HCT116 (cell line): Measurements from ENCODE around the gene FAM229B. TPM values are rescaled to one million over a fixed set of nuclear protein-coding genes. Genes with fewer than 3 reads are reported as not detected.

Source experiments
- ATAC-seq: fragments of 200-7000 bp; cut with Tn5 transposase; 2 replicates; pipeline ENCODE4 v1.9.1; 2020; ENCODE audit warnings: mild to moderate bottlenecking, moderate library complexity
- BruUV-seq: library from RNA; stranded (reverse); fragments of 400-500 nt; replicated peaks from 2 replicates; lab custom pipeline; 2021; lab: Mats Ljungman, UMichigan
- CTCF ChIA-PET: fragments of 300-600 bp; sonication (Branson Sonifier 250); formaldehyde crosslinking; loops from one replicate; lab custom pipeline; 2021; ENCODE audit warnings: antibody characterized with exemption; lab: Charles Lee
- POLR2A ChIA-PET: fragments of 300-600, 350-600 bp; sonication (Branson Sonifier 250); formaldehyde crosslinking; loops from one replicate; lab custom pipeline; 2021; ENCODE audit warnings: antibody characterized with exemption; lab: Charles Lee
- RAD21 ChIA-PET, 2 experiments: fragments of 300-600 bp; sonication (Branson Sonifier 250); formaldehyde crosslinking; loops; one replicate each; lab custom pipeline; 2023; ENCODE audit warnings: low total read pairs in 2 of 2; ENCODE audit not compliant: uncharacterized antibody in 2 of 2, unreplicated experiment in 2 of 2, low non-redundant PET in 1 of 2; lab: Charles Lee
- DNase-seq: peaks from one replicate; pipeline ENCODE4 v3.0.0-alpha.2; 2010; ENCODE audit warnings: low read depth, low spot score
- H2AFZ ChIP-seq: fragments of 200-600 bp; shearing (Covaris generic), sonication (generic); 2 replicates; pipeline ENCODE4 v1.6.1; 2017; ENCODE audit warnings: low read depth, mixed run types, mixed read lengths, antibody characterized with exemption, low read length; ENCODE audit not compliant: poor library complexity, severe bottlenecking
- H3K27ac ChIP-seq: 2 replicates; pipeline ENCODE4 v1.5.1; 2012; ENCODE audit warnings: low read depth, low read length
- H3K27me3 ChIP-seq: fragments of 200-600 bp; sonication (generic); 2 replicates; pipeline ENCODE4 v1.6.1; 2016; ENCODE audit warnings: mixed run types, low read length, mixed read lengths; ENCODE audit not compliant: insufficient read depth
- H3K36me3 ChIP-seq, 2 experiments: fragments of 200-500 bp in 1 of 2; fragments of 200-600 bp in 1 of 2; sonication (Bioruptor generic) in 1 of 2; sonication (generic) in 1 of 2; 2 replicates each; pipeline versions ENCODE4 v1.5.1 to v1.6.1; 2014 to 2016; ENCODE audit warnings: low read length in 2 of 2, inconsistent platforms in 1 of 2, mixed read lengths in 1 of 2, mixed run types in 1 of 2; ENCODE audit not compliant: insufficient read depth in 2 of 2, control insufficient read depth in 1 of 2
- H3K4me1 ChIP-seq, 2 experiments: fragments of 200-600 bp in 1 of 2; sonication (generic) in 1 of 2; 2 replicates each; pipeline versions ENCODE4 v1.5.1 to v1.6.1; 2012 to 2017; ENCODE audit warnings: low read length in 2 of 2, inconsistent platforms in 1 of 2, mild to moderate bottlenecking in 1 of 2, mixed read lengths in 1 of 2, mixed run types in 1 of 2, moderate library complexity in 1 of 2; ENCODE audit not compliant: insufficient read depth in 2 of 2, control insufficient read depth in 1 of 2
- H3K4me2 ChIP-seq: fragments of 200-600 bp; sonication (generic); 2 replicates; pipeline ENCODE4 v1.6.1; 2017; ENCODE audit warnings: mixed run types, low read length, mixed read lengths
- H3K4me3 ChIP-seq, 2 experiments: fragments of 200-600 bp in 1 of 2; sonication (generic) in 1 of 2; replicated peaks in 1 of 2; 2 replicates each; pipeline ENCODE4 v1.5.1; 2011 to 2016; ENCODE audit warnings: low read length in 2 of 2, control low read depth in 1 of 2, low read depth in 1 of 2, mild to moderate bottlenecking in 1 of 2, mixed read lengths in 1 of 2, mixed run types in 1 of 2
- H3K79me2 ChIP-seq: fragments of 200-600 bp; sonication (generic); 2 replicates; pipeline ENCODE4 v1.6.1; 2017; ENCODE audit warnings: mild to moderate bottlenecking, mixed run types, low read length, moderate library complexity, mixed read lengths; ENCODE audit not compliant: insufficient read depth
- H3K9ac ChIP-seq: fragments of 200-600 bp; sonication (generic); 2 replicates; pipeline ENCODE4 v1.6.1; 2016; ENCODE audit warnings: low read length, mixed read lengths
- H3K9me2 ChIP-seq: fragments of 200-600 bp; sonication (generic), shearing (Covaris generic); 2 replicates; pipeline ENCODE4 v1.6.1; 2017; ENCODE audit warnings: mixed run types, mild to moderate bottlenecking, moderate library complexity; ENCODE audit not compliant: insufficient read depth
- H3K9me3 ChIP-seq, 2 experiments: fragments of 200-500 bp in 1 of 2; fragments of 200-600 bp in 1 of 2; sonication (Bioruptor generic) in 1 of 2; sonication (generic) in 1 of 2; 2 replicates each; pipeline ENCODE4 v1.6.1; 2014 to 2017; ENCODE audit warnings: low read length in 2 of 2, mixed read lengths in 2 of 2, inconsistent platforms in 1 of 2, low read depth in 1 of 2, mild to moderate bottlenecking in 1 of 2, mixed run types in 1 of 2, moderate library complexity in 1 of 2; ENCODE audit not compliant: control insufficient read depth in 1 of 2, insufficient read depth in 1 of 2
- H4K20me1 ChIP-seq: fragments of 200-600 bp; sonication (generic), shearing (Covaris generic); 2 replicates; pipeline ENCODE4 v1.6.1; 2017; ENCODE audit warnings: mixed run types, mild to moderate bottlenecking, moderate library complexity; ENCODE audit not compliant: insufficient read depth
- ATF3 ChIP-seq: IDR thresholded peaks from 2 replicates; pipeline ENCODE4 v1.6.1; 2012
- EZH2phosphoT487 ChIP-seq: fragments of 200-600 bp; IDR thresholded peaks from 2 replicates; pipeline ENCODE4 v1.6.1; 2018; ENCODE audit warnings: antibody characterized with exemption, borderline replicate concordance
- MAX ChIP-seq: IDR thresholded peaks from 2 replicates; pipeline ENCODE4 v1.6.1; 2012
- POLR2AphosphoS5 ChIP-seq: IDR thresholded peaks from 2 replicates; pipeline ENCODE4 v1.6.1; 2011; ENCODE audit warnings: mild to moderate bottlenecking, low read depth, low read length, moderate library complexity
- REST ChIP-seq: IDR thresholded peaks from 2 replicates; pipeline ENCODE4 v1.6.1; 2012; ENCODE audit warnings: low read depth
- SIN3A ChIP-seq: IDR thresholded peaks from 2 replicates; pipeline ENCODE4 v1.6.1; 2012; ENCODE audit warnings: low read depth
- TCF7L2 ChIP-seq: IDR thresholded peaks from 2 replicates; pipeline ENCODE4 v1.7.0; 2011; ENCODE audit warnings: borderline replicate concordance, inconsistent platforms; ENCODE audit not compliant: insufficient read depth, insufficient read length; ENCODE audit errors: extremely low read depth
- ZFX ChIP-seq: fragments of 450-650 bp; IDR thresholded peaks from 2 replicates; pipeline ENCODE4 v1.6.1; 2017
- intact Hi-C: fragments of 100-400 bp; cut with micrococcal nuclease; formaldehyde crosslinking; loops from 2 replicates; pipeline ENCODE4 v1.10.0; 2022
- total RNA-seq: library from RNA; stranded (reverse); gene quantifications from one replicate; pipeline ENCODE4 v1.2.1, GENCODE V29; 2021; ENCODE audit not compliant: unreplicated experiment

FAM229B gene
- total RNA-seq, 1 experiment from 2014 or later = 11.4 TPM

- no peaks in the 10 kb centered on the region for H3K9me3 ChIP-seq
- DNase-seq = no peak
- no peaks in the 10 kb centered on the region for H3K4me1 ChIP-seq
- H3K27me3 ChIP-seq = no peaks in the 10 kb centered on the region
- ATAC-seq = no peak
- no peak overlapping the region for H3K4me2 ChIP-seq
- no peak for TF ChIP-seq MAX
- TF ChIP-seq SIN3A = no peak
- POLR2A ChIA-PET = no interaction called here
- H3K4me3 ChIP-seq = no peak overlapping the region
- H2AFZ ChIP-seq = no peak overlapping the region
- RAD21 ChIA-PET = interaction anchor here in 1 of 2 experiments (0.6 kb wide), 1 partner anchor 66 kb away, joined by 4 read pairs; no protein-coding TSS in a partner anchor
- no peaks in the 10 kb centered on the region for H3K36me3 ChIP-seq
- H4K20me1 ChIP-seq = no peaks in the 10 kb centered on the region
- no TSS peak for BruUV-seq
- H3K79me2 ChIP-seq = no peaks in the 10 kb centered on the region
- CTCF ChIA-PET = no interaction called here
- H3K9me2 ChIP-seq = no peaks in the 10 kb centered on the region
- H3K27ac ChIP-seq = no peak overlapping the region
- H3K9ac ChIP-seq = no peak overlapping the region
- intact Hi-C loops = no loop called here
Measured at GRCh38 chr6:112149236-112149635, 61.8 kb downstream of the FAM229B start.

- no peaks in the 10 kb centered on the region for H4K20me1 ChIP-seq
- ATAC-seq (no peak), DNase-seq (no peak)
- H3K9ac ChIP-seq = no peak overlapping the region
- CTCF ChIA-PET = no interaction called here
- RAD21 ChIA-PET = interaction anchor here in 1 of 2 experiments (0.6 kb wide), 1 partner anchor 67 kb away, joined by 4 read pairs; no protein-coding TSS in a partner anchor
- H3K4me1 ChIP-seq = no peaks in the 10 kb centered on the region
- no peak overlapping the region for H3K4me3 ChIP-seq
- no peaks in the 10 kb centered on the region for H3K36me3 ChIP-seq
- no peak overlapping the region for H3K4me2 ChIP-seq
- no TSS peak for BruUV-seq
- TF ChIP-seq ATF3 = no peak
- TF ChIP-seq REST = no peak
- no peak for TF ChIP-seq ZFX
- TF ChIP-seq POLR2AphosphoS5 = no peak
- no peak for TF ChIP-seq MAX
- TF ChIP-seq TCF7L2 = no peak
- TF ChIP-seq EZH2phosphoT487 = no peak
- POLR2A ChIA-PET = no interaction called here
- no peaks in the 10 kb centered on the region for H3K27me3 ChIP-seq
- H3K9me3 ChIP-seq = no peaks in the 10 kb centered on the region
- intact Hi-C loops = no loop called here
- H3K9me2 ChIP-seq = no peaks in the 10 kb centered on the region
- peak overlapping the region; percentile 85 for H2AFZ ChIP-seq
- no peaks in the 10 kb centered on the region for H3K79me2 ChIP-seq
- no peak overlapping the region for H3K27ac ChIP-seq
Measured at GRCh38 chr6:112149719-112150263, 62.4 kb downstream of the FAM229B start.
